ENCODE measurements around the gene LAMB1. TPM values are rescaled to one million over a fixed set of nuclear protein-coding genes. Genes with fewer than 3 reads are reported as not detected.
A peak's percentile ranks its signal among the peaks of the same experiment; 100 is the strongest.

LAMB1 gene
- total RNA-seq, 1 donor from 2014 or later: 60.0 TPM

DNA sequence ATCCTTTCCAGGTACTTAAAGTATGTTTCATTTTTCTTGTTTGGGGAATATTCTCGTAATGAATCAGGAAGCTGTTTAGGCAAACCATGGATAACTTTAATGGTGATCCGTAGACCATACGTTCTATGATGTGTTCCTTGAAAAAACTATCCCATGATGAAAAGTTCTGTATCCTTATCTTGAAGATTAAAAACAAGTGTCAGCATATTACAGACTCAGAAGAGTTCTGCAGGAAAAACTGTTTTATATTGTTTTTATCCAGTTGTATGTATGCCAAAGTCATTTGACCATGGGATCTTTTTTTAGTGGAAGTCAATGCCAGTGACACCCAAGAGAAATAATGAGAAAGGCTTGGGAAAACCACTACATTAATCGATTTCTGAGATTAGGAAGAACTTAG is 59.9 kb downstream of the LAMB1 start:
- Histone ChIP-seq H3K27me3 (ENCODE audit: low read depth) (no peaks in the 10 kb centered on the region), H3K27ac (replicated peaks) (peak overlapping the region; percentile 59), H3K4me1 (peaks cover 78% of the 10 kb centered on the region), H3K36me3 (peaks cover 53% of the 10 kb centered on the region), H3K4me3 (no peak overlapping the region), H3K9me3 (replicated peaks) (no peaks in the 10 kb centered on the region)
- DNase-seq: no peak
- TF ChIP-seq CTCF (IDR thresholded peaks at IDR 0.05; ENCODE audit: borderline replicate concordance): no peak
- intact Hi-C loops (cut with micrococcal nuclease): no loop called here

GRCh38 chr7:107940951-107941350 is 62.0 kb downstream of the LAMB1 start:
- Histone ChIP-seq H3K36me3 (peaks cover 49% of the 10 kb centered on the region), H3K27ac (replicated peaks) (peak overlapping the region; percentile 69), H3K27me3 (ENCODE audit: low read depth) (no peaks in the 10 kb centered on the region), H3K4me3 (no peak overlapping the region), H3K4me1 (peaks cover 75% of the 10 kb centered on the region), H3K9me3 (replicated peaks) (no peaks in the 10 kb centered on the region)
- no peak for TF ChIP-seq CTCF (IDR thresholded peaks at IDR 0.05; ENCODE audit: borderline replicate concordance)
- no peak for DNase-seq
- intact Hi-C loops (cut with micrococcal nuclease): no loop called here

- Histone ChIP-seq H3K9me3 (replicated peaks) (no peaks in the 10 kb centered on the region), H3K27ac (replicated peaks) (peak overlapping the region; percentile 69), H3K27me3 (ENCODE audit: low read depth) (no peaks in the 10 kb centered on the region), H3K4me1 (peaks cover 71% of the 10 kb centered on the region), H3K4me3 (no peak overlapping the region), H3K36me3 (peaks cover 61% of the 10 kb centered on the region)
- DNase-seq: peak; percentile 71
- no peak for TF ChIP-seq CTCF (IDR thresholded peaks at IDR 0.05; ENCODE audit: borderline replicate concordance)
- intact Hi-C loops (cut with micrococcal nuclease): no loop called here
Observed at GRCh38 chr7:107939573-107940489, 63.1 kb downstream of the LAMB1 start.

GRCh38 chr7:107938456-107939250 is 64.3 kb downstream of the LAMB1 start:
- no peak for TF ChIP-seq CTCF (IDR thresholded peaks at IDR 0.05; ENCODE audit: borderline replicate concordance)
- H3K4me3 ChIP-seq: no peak overlapping the region
- H3K9me3 ChIP-seq (replicated peaks): no peaks in the 10 kb centered on the region
- peaks cover 63% of the 10 kb centered on the region for H3K36me3 ChIP-seq
- intact Hi-C loops (cut with micrococcal nuclease): no loop called here
- peak; percentile 44 for DNase-seq
- H3K4me1 ChIP-seq: peaks cover 68% of the 10 kb centered on the region
- H3K27me3 ChIP-seq (ENCODE audit: low read depth): no peaks in the 10 kb centered on the region
- peak overlapping the region; percentile 69 for H3K27ac ChIP-seq (replicated peaks)

- peaks cover 64% of the 10 kb centered on the region for H3K36me3 ChIP-seq
- DNase-seq: no peak
- peaks cover 73% of the 10 kb centered on the region for H3K4me1 ChIP-seq
- H3K9me3 ChIP-seq (replicated peaks): no peaks in the 10 kb centered on the region
- no peak for TF ChIP-seq CTCF (IDR thresholded peaks at IDR 0.05; ENCODE audit: borderline replicate concordance)
- H3K4me3 ChIP-seq: no peak overlapping the region
- H3K27me3 ChIP-seq (ENCODE audit: low read depth): no peaks in the 10 kb centered on the region
- peak overlapping the region; percentile 69 for H3K27ac ChIP-seq (replicated peaks)
- intact Hi-C loops (cut with micrococcal nuclease): no loop called here
Observed at GRCh38 chr7:107937531-107937930, 65.4 kb downstream of the LAMB1 start.

All from left ventricle myocardium inferior (tissue), 1 donor.